HG03108 (cell line): ENCODE measurements around the gene RCAN2.

ENCODE experiments used
- ATAC-seq: cut with Tn5 transposase; IDR thresholded peaks from one replicate; pipeline ENCODE4 v1.9.1; 2021; ENCODE audit warnings: moderate library complexity; ENCODE audit not compliant: unreplicated experiment

The RCAN2 gene

GRCh38 chr6:46491628-46492547 lies 639 bp upstream of the RCAN2 start:
- no peak for ATAC-seq

- no peak for ATAC-seq
Observed at GRCh38 chr6:46490425-46491200, 636 bp downstream of the RCAN2 start.

GRCh38 chr6:46486181-46486580 lies 5.1 kb downstream of the RCAN2 start:
- no peak for ATAC-seq

GRCh38 chr6:46484081-46484820 lies 7.0 kb downstream of the RCAN2 start:
- no peak for ATAC-seq

- no peak for ATAC-seq
Observed at GRCh38 chr6:46476301-46476700, 14.9 kb downstream of the RCAN2 start.

GRCh38 chr6:46473881-46474280 lies 17.4 kb downstream of the RCAN2 start:
- no peak for ATAC-seq

- no peak for ATAC-seq
Observed at GRCh38 chr6:46472243-46472642, 19.0 kb downstream of the RCAN2 start.

- no peak for ATAC-seq
Observed at GRCh38 chr6:46469021-46469420, 22.2 kb downstream of the RCAN2 start.

GRCh38 chr6:46468403-46469010 lies 22.7 kb downstream of the RCAN2 start:
- ATAC-seq = no peak

GRCh38 chr6:46466570-46466969 lies 24.7 kb downstream of the RCAN2 start:
- no peak for ATAC-seq

- ATAC-seq = no peak
Observed at GRCh38 chr6:46465294-46466165, 25.7 kb downstream of the RCAN2 start.

- ATAC-seq = no peak
Observed at GRCh38 chr6:46456297-46456696, 35.0 kb downstream of the RCAN2 start.

GRCh38 chr6:46454691-46455090 lies 36.6 kb downstream of the RCAN2 start:
- ATAC-seq = no peak

- ATAC-seq = no peak
Observed at GRCh38 chr6:46453741-46454316, 37.4 kb downstream of the RCAN2 start.

GRCh38 chr6:46453216-46453615 lies 38.0 kb downstream of the RCAN2 start:
- ATAC-seq = no peak

- no peak for ATAC-seq
Observed at GRCh38 chr6:46452312-46452917, 38.8 kb downstream of the RCAN2 start.

- ATAC-seq = no peak
Observed at GRCh38 chr6:46451343-46451742, 39.9 kb downstream of the RCAN2 start.

GRCh38 chr6:46444772-46445454 lies 46.3 kb downstream of the RCAN2 start:
- no peak for ATAC-seq

GRCh38 chr6:46443623-46444022 lies 47.6 kb downstream of the RCAN2 start:
- ATAC-seq = no peak
